MCF 10A (cell line): ENCODE data around the gene INSR. TPM values are rescaled to one million over a fixed set of nuclear protein-coding genes. Genes with fewer than 3 reads are reported as not detected.
A peak's percentile ranks its signal among the peaks of the same experiment; 100 is the strongest.
"Not testable (repeated sequence)": the region's sequence is repeated elsewhere in the genome, so short reads cannot be mapped to it uniquely, and the experiment has no call there.

ENCODE experiments used
- BruUV-seq: library from RNA; stranded (reverse); fragments of 400-500 nt; replicated peaks from 2 replicates; lab custom pipeline; 2021; lab: Mats Ljungman, UMichigan
- CTCF ChIA-PET: fragments of 300-600 bp; sonication (Branson Sonifier 250); formaldehyde crosslinking; extraction: SDS; loops from one replicate; lab custom pipeline; 2021; ENCODE audit warnings: antibody characterized with exemption, inconsistent platforms; lab: Yijun Ruan, JAX
- POLR2A ChIA-PET: fragments of 300-600, 350-650 bp; sonication (Branson Sonifier 250); formaldehyde crosslinking; extraction: SDS; loops from one replicate; lab custom pipeline; 2020; ENCODE audit warnings: antibody characterized with exemption, inconsistent platforms; lab: Yijun Ruan, JAX
- DNase-seq: peaks from one replicate; pipeline ENCODE4 v3.0.0-alpha.2; 2018; ENCODE audit not compliant: unreplicated experiment
- H3K27ac Mint-ChIP-seq: one replicate; pipeline ENCODE4 v1.8.0; 2022; ENCODE audit warnings: mild to moderate bottlenecking, low read depth, mixed read lengths; ENCODE audit not compliant: unreplicated experiment
- H3K27me3 Mint-ChIP-seq: one replicate; pipeline ENCODE4 v1.8.0; 2022; ENCODE audit warnings: mixed read lengths; ENCODE audit not compliant: insufficient read depth, unreplicated experiment
- H3K36me3 Mint-ChIP-seq: one replicate; pipeline ENCODE4 v1.8.0; 2022; ENCODE audit warnings: mild to moderate bottlenecking, moderate library complexity, mixed read lengths; ENCODE audit not compliant: insufficient read depth, unreplicated experiment
- H3K4me1 Mint-ChIP-seq: one replicate; pipeline ENCODE4 v1.8.0; 2022; ENCODE audit warnings: mixed read lengths; ENCODE audit not compliant: insufficient read depth, unreplicated experiment
- H3K4me3 Mint-ChIP-seq: one replicate; pipeline ENCODE4 v1.8.0; 2022; ENCODE audit warnings: mild to moderate bottlenecking, moderate library complexity, mixed read lengths; ENCODE audit not compliant: unreplicated experiment
- H3K9me3 Mint-ChIP-seq: one replicate; pipeline ENCODE4 v1.8.0; 2022; ENCODE audit warnings: mixed read lengths; ENCODE audit not compliant: unreplicated experiment
- intact Hi-C: fragments of 100-400 bp; cut with micrococcal nuclease; formaldehyde crosslinking; loops from 2 replicates; pipeline ENCODE4 v1.14.1; 2022
- total RNA-seq: library from RNA; stranded (reverse); gene quantifications from 2 replicates; pipeline ENCODE4 v1.2.3, GENCODE V29; 2022
- TF ChIP-seq, protein P1 (sequence below): fragments of 200-600 bp; IDR thresholded peaks from one replicate; pipeline ENCODE4 v1.8.0; 2022; ENCODE audit warnings: antibody characterized with exemption, mild to moderate bottlenecking; ENCODE audit not compliant: unreplicated experiment

The INSR gene
- total RNA-seq, 1 experiment from 2014 or later, result 8.8 TPM

- CTCF ChIA-PET, result interaction anchor here (0.6 to 2.7 kb wide), 3 partner anchors 10 to 1208 kb away, joined by 3 to 13 read pairs (median 3); no protein-coding TSS in a partner anchor
- H3K36me3 Mint-ChIP-seq, result peaks cover 25% of the 10 kb centered on the region
- POLR2A ChIA-PET, result no interaction called here
- intact Hi-C loops, result no loop called here
- no peaks in the 10 kb centered on the region for H3K9me3 Mint-ChIP-seq
- no peaks in the 10 kb centered on the region for H3K27me3 Mint-ChIP-seq
- no peak overlapping the region for H3K27ac Mint-ChIP-seq
- no peaks in the 10 kb centered on the region for H3K4me1 Mint-ChIP-seq
- TF ChIP-seq, protein P1, sequence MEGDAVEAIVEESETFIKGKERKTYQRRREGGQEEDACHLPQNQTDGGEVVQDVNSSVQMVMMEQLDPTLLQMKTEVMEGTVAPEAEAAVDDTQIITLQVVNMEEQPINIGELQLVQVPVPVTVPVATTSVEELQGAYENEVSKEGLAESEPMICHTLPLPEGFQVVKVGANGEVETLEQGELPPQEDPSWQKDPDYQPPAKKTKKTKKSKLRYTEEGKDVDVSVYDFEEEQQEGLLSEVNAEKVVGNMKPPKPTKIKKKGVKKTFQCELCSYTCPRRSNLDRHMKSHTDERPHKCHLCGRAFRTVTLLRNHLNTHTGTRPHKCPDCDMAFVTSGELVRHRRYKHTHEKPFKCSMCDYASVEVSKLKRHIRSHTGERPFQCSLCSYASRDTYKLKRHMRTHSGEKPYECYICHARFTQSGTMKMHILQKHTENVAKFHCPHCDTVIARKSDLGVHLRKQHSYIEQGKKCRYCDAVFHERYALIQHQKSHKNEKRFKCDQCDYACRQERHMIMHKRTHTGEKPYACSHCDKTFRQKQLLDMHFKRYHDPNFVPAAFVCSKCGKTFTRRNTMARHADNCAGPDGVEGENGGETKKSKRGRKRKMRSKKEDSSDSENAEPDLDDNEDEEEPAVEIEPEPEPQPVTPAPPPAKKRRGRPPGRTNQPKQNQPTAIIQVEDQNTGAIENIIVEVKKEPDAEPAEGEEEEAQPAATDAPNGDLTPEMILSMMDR, result no peak
- DNase-seq, result peak; percentile 48
- no TSS peak for BruUV-seq
- no peak overlapping the region for H3K4me3 Mint-ChIP-seq
These were observed 134.9 kb downstream of the INSR start for GRCh38 chr19:7159105-7159933.

- intact Hi-C loops, result no loop called here
- H3K4me3 Mint-ChIP-seq, result no peak overlapping the region
- H3K4me1 Mint-ChIP-seq, result no peaks in the 10 kb centered on the region
- BruUV-seq, result no TSS peak
- DNase-seq, result no peak
- CTCF ChIA-PET, result no interaction called here
- no peaks in the 10 kb centered on the region for H3K9me3 Mint-ChIP-seq
- TF ChIP-seq, protein P1, result no peak
- no peaks in the 10 kb centered on the region for H3K27me3 Mint-ChIP-seq
- H3K27ac Mint-ChIP-seq, result no peak overlapping the region
- POLR2A ChIA-PET, result interaction anchor here (0.6 kb wide), 1 partner anchor 14 kb away, joined by 3 read pairs; no protein-coding TSS in a partner anchor
- H3K36me3 Mint-ChIP-seq, result peaks cover 14% of the 10 kb centered on the region
These were observed 141.2 kb downstream of the INSR start for GRCh38 chr19:7153022-7153421.

GRCh38 chr19:7152568-7152967, 141.6 kb downstream of the INSR start:
- no peaks in the 10 kb centered on the region for H3K27me3 Mint-ChIP-seq
- H3K36me3 Mint-ChIP-seq, result peaks cover 14% of the 10 kb centered on the region
- intact Hi-C loops, result no loop called here
- ChIA-PET CTCF (no interaction called here), POLR2A (no interaction called here)
- no peak overlapping the region for H3K4me3 Mint-ChIP-seq
- H3K4me1 Mint-ChIP-seq, result no peaks in the 10 kb centered on the region
- H3K27ac Mint-ChIP-seq, result no peak overlapping the region
- H3K9me3 Mint-ChIP-seq, result no peaks in the 10 kb centered on the region
- peak; percentile 15 for DNase-seq
- BruUV-seq, result no TSS peak
- TF ChIP-seq, protein P1, result no peak

GRCh38 chr19:7149956-7150705, 144.1 kb downstream of the INSR start:
- Mint-ChIP-seq H3K27me3 (no peaks in the 10 kb centered on the region), H3K4me3 (no peak overlapping the region), H3K4me1 (no peaks in the 10 kb centered on the region), H3K27ac (no peak overlapping the region), H3K9me3 (no peaks in the 10 kb centered on the region), H3K36me3 (peaks cover 14% of the 10 kb centered on the region)
- DNase-seq, result no peak
- intact Hi-C loops, result loop anchor here (1.0 to 5.0 kb wide), 2 partner anchors 142 to 191 kb away; partner anchors contain the start of gene INSR
- ChIA-PET POLR2A (interaction anchor here (0.9 kb wide), 1 partner anchor 17 kb away, joined by 3 read pairs; no protein-coding TSS in a partner anchor), CTCF (interaction anchor here (0.6 to 3.4 kb wide), 13 partner anchors 8 to 246 kb away, joined by 3 to 29 read pairs (median 4); no protein-coding TSS in a partner anchor)
- BruUV-seq, result no TSS peak
- TF ChIP-seq, protein P1, result no peak

GRCh38 chr19:7147119-7147675, 147.0 kb downstream of the INSR start:
- not testable (repeated sequence) for H3K4me3 Mint-ChIP-seq, H3K27ac Mint-ChIP-seq, H3K27me3 Mint-ChIP-seq, BruUV-seq, H3K4me1 Mint-ChIP-seq, H3K9me3 Mint-ChIP-seq, DNase-seq
- H3K36me3 Mint-ChIP-seq, result peaks cover 22% of the 10 kb centered on the region
- ChIA-PET POLR2A (interaction anchor here (1.0 kb wide), 1 partner anchor 9 kb away, joined by 3 read pairs; no protein-coding TSS in a partner anchor), CTCF (interaction anchor here (0.5 to 1.0 kb wide), 6 partner anchors 11 to 564 kb away, joined by 3 to 4 read pairs (median 3); no protein-coding TSS in a partner anchor)
- intact Hi-C loops, result loop anchor here (5.0 kb wide), 1 partner anchor 145 kb away; the partner anchor contains the start of gene INSR
